HFF-Myc (cell line): ENCODE data around the gene TTLL11.

ENCODE experiments used
- DNase-seq: peaks from one replicate; pipeline ENCODE4 v3.0.0-alpha.2; 2011; ENCODE audit warnings: low read depth; ENCODE audit errors: extremely low read depth
- H3K4me3 ChIP-seq: replicated peaks from 2 replicates; pipeline ENCODE4 v1.5.1; 2011; ENCODE audit warnings: low read depth, mild to moderate bottlenecking, control low read depth, low read length
- TF ChIP-seq, protein P1 (sequence below): IDR thresholded peaks from 2 replicates; pipeline ENCODE4 v1.5.1; 2012; ENCODE audit warnings: mild to moderate bottlenecking, low read depth, low read length, control low read depth; ENCODE audit errors: missing control alignments

The TTLL11 gene

DNA sequence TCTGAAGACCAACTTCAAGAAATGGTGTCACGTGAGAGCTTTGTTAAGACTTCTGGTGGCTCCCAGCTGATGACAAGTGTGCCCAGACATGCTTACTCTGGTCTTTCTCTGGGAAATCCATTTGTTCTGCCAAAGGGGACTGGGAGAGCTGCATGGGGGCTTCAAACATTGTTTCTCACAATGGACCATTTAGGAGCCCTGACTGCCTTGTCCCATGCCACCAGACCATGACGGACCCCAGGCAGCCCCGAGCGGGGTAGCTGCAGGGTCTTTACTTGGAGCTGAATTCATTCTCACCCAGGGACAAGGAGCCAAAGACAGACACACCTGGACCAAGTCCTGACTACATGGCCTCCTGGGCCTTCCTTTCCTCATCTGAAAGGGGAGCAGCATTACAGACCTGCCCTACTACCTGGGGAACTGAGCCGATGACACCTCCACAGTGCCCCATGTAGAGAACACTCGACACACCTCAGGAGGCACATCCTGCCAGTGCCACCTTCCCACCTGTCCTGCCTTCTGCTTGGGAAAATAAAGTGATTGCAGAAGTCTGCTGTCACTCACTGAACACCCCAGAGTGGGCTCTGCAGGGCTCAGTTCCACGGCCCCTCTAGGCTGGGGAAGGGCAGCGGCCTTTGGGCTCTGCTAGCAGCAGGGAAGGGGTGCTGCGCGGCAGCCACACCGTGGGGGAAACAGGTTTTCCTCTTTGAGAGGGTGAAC, 272.7 kb downstream of the TTLL11 start:
- H3K4me3 ChIP-seq, result no peak overlapping the region
- DNase-seq, result no peak
- TF ChIP-seq, protein P1, sequence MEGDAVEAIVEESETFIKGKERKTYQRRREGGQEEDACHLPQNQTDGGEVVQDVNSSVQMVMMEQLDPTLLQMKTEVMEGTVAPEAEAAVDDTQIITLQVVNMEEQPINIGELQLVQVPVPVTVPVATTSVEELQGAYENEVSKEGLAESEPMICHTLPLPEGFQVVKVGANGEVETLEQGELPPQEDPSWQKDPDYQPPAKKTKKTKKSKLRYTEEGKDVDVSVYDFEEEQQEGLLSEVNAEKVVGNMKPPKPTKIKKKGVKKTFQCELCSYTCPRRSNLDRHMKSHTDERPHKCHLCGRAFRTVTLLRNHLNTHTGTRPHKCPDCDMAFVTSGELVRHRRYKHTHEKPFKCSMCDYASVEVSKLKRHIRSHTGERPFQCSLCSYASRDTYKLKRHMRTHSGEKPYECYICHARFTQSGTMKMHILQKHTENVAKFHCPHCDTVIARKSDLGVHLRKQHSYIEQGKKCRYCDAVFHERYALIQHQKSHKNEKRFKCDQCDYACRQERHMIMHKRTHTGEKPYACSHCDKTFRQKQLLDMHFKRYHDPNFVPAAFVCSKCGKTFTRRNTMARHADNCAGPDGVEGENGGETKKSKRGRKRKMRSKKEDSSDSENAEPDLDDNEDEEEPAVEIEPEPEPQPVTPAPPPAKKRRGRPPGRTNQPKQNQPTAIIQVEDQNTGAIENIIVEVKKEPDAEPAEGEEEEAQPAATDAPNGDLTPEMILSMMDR, result no peak

GRCh38 chr9:121819428-121820231, 273.5 kb downstream of the TTLL11 start:
- DNase-seq, result peak; percentile 10
- TF ChIP-seq, protein P1, result no peak
- H3K4me3 ChIP-seq, result no peak overlapping the region

GRCh38 chr9:121818841-121819427, 274.2 kb downstream of the TTLL11 start:
- TF ChIP-seq, protein P1, result no peak
- DNase-seq, result no peak
- H3K4me3 ChIP-seq, result no peak overlapping the region

DNA sequence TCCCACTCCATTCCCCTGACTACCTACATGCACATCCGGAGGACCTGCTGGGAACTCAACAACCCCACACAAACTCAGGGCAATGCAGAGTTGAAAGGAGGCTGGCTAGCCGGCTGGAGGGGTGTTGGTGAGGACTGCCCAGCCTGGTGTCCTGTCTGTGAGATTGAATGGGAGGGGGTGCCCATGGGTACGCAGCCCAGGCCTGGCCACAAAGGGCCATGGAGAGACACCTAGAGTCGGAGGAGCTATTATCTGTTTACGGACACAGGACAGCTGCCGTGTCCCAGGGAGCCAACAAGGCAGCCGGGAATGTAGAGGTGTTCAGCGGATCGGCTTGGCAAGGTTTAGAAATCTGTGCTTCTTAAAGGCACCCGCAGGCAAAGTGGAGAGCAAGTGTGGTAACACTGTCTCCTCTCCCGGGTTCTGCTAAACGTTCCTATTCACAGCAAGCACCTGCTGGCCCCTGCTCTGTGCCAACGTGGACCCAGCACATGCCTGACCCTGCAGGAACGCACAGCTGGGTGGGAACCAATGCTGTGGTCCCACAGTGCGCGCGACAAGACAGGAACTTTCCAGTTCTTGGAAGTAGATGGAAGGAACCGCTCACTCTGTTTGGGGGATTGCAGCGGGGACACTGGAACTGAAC, 275.0 kb downstream of the TTLL11 start:
- DNase-seq, result no peak
- H3K4me3 ChIP-seq, result no peak overlapping the region
- TF ChIP-seq, protein P1, result no peak

DNA sequence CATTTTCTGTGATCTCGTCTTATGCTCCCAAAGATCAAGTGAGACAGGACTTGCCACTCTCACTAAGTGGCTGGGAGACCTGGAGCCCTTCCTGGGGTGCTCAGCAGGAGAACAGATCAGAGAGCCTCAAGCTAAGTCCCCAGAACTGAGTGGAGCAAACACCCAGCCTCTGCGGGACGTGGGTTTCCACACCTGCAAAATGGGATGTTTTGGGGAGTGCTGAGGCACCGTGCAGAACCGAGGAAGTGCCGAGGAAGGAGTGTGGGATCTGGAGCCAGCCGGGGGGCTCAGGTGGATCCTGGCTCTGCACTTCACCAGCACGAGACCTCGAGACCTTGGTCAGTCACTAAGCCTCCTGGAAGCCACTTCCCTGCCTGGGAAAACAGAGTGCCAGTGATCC, 275.6 kb downstream of the TTLL11 start:
- no peak for DNase-seq
- H3K4me3 ChIP-seq, result no peak overlapping the region
- TF ChIP-seq, protein P1, result no peak

DNA sequence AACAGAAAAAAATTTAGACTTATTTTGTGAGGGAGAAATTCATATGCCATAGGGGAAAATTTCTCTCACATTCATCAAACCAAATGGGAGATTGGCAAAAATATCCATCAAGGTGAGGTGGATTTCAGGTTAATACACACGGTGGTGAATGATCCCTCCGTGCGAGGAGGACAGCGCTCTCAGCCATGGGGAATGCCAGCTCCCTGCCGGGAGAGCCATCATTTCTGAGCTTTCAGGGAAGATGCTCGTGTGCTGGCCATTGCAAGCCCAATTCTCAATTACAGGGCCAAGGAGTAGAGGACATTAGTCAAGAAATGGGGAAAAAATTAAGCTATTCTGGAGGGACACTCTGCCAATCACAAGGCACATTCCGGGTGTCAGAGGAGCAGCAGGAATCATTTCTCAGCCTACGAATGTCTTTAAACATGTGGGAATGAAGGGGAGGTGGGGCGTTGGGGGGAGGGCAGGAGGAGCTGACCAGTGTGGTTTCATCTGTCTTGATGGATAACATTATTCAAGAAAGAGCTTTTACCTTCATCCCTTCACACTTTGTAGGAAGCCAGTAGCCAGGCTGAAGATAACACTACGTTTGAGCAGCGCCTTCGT, 276.2 kb downstream of the TTLL11 start:
- TF ChIP-seq, protein P1, result no peak
- H3K4me3 ChIP-seq, result no peak overlapping the region
- no peak for DNase-seq
